IMR-90 (cell line): ENCODE measurements around the gene RYR2. TPM values are rescaled to one million over a fixed set of nuclear protein-coding genes. Genes with fewer than 3 reads are reported as not detected.

Source experiments
- ATAC-seq: fragments of 200-7000 bp; cut with Tn5 transposase; 2 replicates; pipeline ENCODE4 v1.9.1; 2020; ENCODE audit warnings: low read depth, mild to moderate bottlenecking, moderate library complexity
- BruUV-seq: library from RNA; stranded (reverse); fragments of 400-500 nt; replicated peaks from 2 replicates; lab custom pipeline; 2021; lab: Mats Ljungman, UMichigan
- CTCF ChIA-PET: fragments of 300-600 bp; formaldehyde crosslinking; extraction: SDS; loops from one replicate; lab custom pipeline; 2021; ENCODE audit warnings: antibody characterized with exemption; lab: Yijun Ruan, JAX
- POLR2A ChIA-PET: fragments of 300-600 bp; sonication (Branson Sonifier 250); formaldehyde crosslinking; loops from one replicate; lab custom pipeline; 2022; ENCODE audit warnings: antibody characterized with exemption; ENCODE audit not compliant: unreplicated experiment; lab: Charles Lee
- DNase-seq: peaks from one replicate; pipeline ENCODE4 v3.0.0; 2013
- H2AFZ ChIP-seq: replicated peaks from 2 replicates; pipeline ENCODE3; 2013; ENCODE audit warnings: low read length, mild to moderate bottlenecking; ENCODE audit not compliant: poor library complexity
- H2AK5ac ChIP-seq: 2 replicates; pipeline ENCODE4 v1.6.1; 2013; ENCODE audit warnings: low read depth, low read length, inconsistent platforms
- H2AK9ac ChIP-seq: replicated peaks from 2 replicates; pipeline ENCODE3; 2013; ENCODE audit warnings: mild to moderate bottlenecking, low read depth, low read length, moderate library complexity; ENCODE audit not compliant: poor library complexity
- H2BK120ac ChIP-seq: 2 replicates; pipeline ENCODE4 v1.6.1; 2013; ENCODE audit warnings: low read depth, low read length, inconsistent platforms
- H2BK15ac ChIP-seq: 3 replicates; pipeline ENCODE4 v1.6.1; 2013; ENCODE audit warnings: low read depth, low read length, inconsistent platforms
- H2BK20ac ChIP-seq: 2 replicates; pipeline ENCODE4 v1.6.1; 2013; ENCODE audit warnings: low read depth, mild to moderate bottlenecking, inconsistent platforms, low read length, moderate library complexity
- H2BK5ac ChIP-seq: 2 replicates; pipeline ENCODE4 v1.6.1; 2013; ENCODE audit warnings: mild to moderate bottlenecking, low read depth, low read length, inconsistent platforms; ENCODE audit not compliant: poor library complexity, severe bottlenecking
- H3K14ac ChIP-seq: replicated peaks from 2 replicates; pipeline ENCODE4 v1.6.1; 2013; ENCODE audit warnings: low read depth, low read length, inconsistent platforms
- H3K18ac ChIP-seq: 2 replicates; pipeline ENCODE4 v1.6.1; 2013; ENCODE audit warnings: low read depth, low read length, control low read depth
- H3K23ac ChIP-seq: 2 replicates; pipeline ENCODE4 v1.6.1; 2013; ENCODE audit warnings: low read depth, low read length, inconsistent platforms
- H3K27ac ChIP-seq: 2 replicates; pipeline ENCODE4 v1.5.1; 2013; ENCODE audit warnings: mild to moderate bottlenecking, control low read depth, low read length; ENCODE audit not compliant: insufficient read depth
- H3K27me3 ChIP-seq: 2 replicates; pipeline ENCODE4 v1.6.1; 2013; ENCODE audit warnings: low read length; ENCODE audit not compliant: control insufficient read depth, insufficient read depth
- H3K36me3 ChIP-seq: 2 replicates; pipeline ENCODE4 v1.6.1; 2013; ENCODE audit warnings: low read length, mixed read lengths; ENCODE audit not compliant: control insufficient read depth, insufficient read depth
- H3K4ac ChIP-seq: 2 replicates; pipeline ENCODE4 v1.6.1; 2013; ENCODE audit warnings: low read depth, low read length, inconsistent platforms
- H3K4me1 ChIP-seq: 2 replicates; pipeline ENCODE4 v1.6.1; 2013; ENCODE audit warnings: low read length, mixed read lengths; ENCODE audit not compliant: control insufficient read depth, insufficient read depth
- H3K4me2 ChIP-seq: 2 replicates; pipeline ENCODE4 v1.6.1; 2013; ENCODE audit warnings: low read depth, mild to moderate bottlenecking, control low read depth, low read length, moderate library complexity
- H3K4me3 ChIP-seq: 2 replicates; pipeline ENCODE4 v1.5.1; 2013; ENCODE audit warnings: low read depth, mild to moderate bottlenecking, control low read depth, low read length, moderate library complexity; ENCODE audit not compliant: insufficient read depth
- H3K56ac ChIP-seq: 2 replicates; pipeline ENCODE4 v1.6.1; 2013; ENCODE audit warnings: low read length, inconsistent platforms; ENCODE audit not compliant: insufficient read depth; ENCODE audit errors: extremely low read depth
- H3K79me1 ChIP-seq, 2 experiments: 2 replicates each; pipeline ENCODE4 v1.6.1; 2013; ENCODE audit warnings: low read length in 2 of 2, inconsistent platforms in 1 of 2, low read depth in 1 of 2
- H3K9ac ChIP-seq: 2 replicates; pipeline ENCODE4 v1.6.1; 2013; ENCODE audit warnings: low read depth, low read length, control low read depth
- H3K9me1 ChIP-seq: 2 replicates; pipeline ENCODE4 v1.6.1; 2013; ENCODE audit warnings: low read length, inconsistent platforms; ENCODE audit not compliant: insufficient read depth
- H3K9me3 ChIP-seq: 2 replicates; pipeline ENCODE4 v1.6.1; 2013; ENCODE audit warnings: low read length; ENCODE audit not compliant: control insufficient read depth, insufficient read depth
- H4K20me1 ChIP-seq: 2 replicates; pipeline ENCODE4 v1.6.1; 2013; ENCODE audit warnings: low read length, inconsistent platforms; ENCODE audit not compliant: insufficient read depth
- H4K5ac ChIP-seq: 2 replicates; pipeline ENCODE4 v1.6.1; 2013; ENCODE audit warnings: mild to moderate bottlenecking, low read depth, low read length, control low read depth
- H4K8ac ChIP-seq, 2 experiments: 2 replicates each; pipeline ENCODE4 v1.6.1; 2013; ENCODE audit warnings: low read depth in 2 of 2, low read length in 2 of 2, control low read depth in 1 of 2, inconsistent platforms in 1 of 2
- H4K91ac ChIP-seq: 2 replicates; pipeline ENCODE4 v1.6.1; 2013; ENCODE audit warnings: low read depth, low read length, inconsistent platforms; ENCODE audit not compliant: insufficient read depth
- MAZ ChIP-seq: IDR thresholded peaks from 2 replicates; pipeline ENCODE4 v1.6.1; 2012; ENCODE audit warnings: low read depth, mild to moderate bottlenecking, low read length, improper control_type of control experiment, moderate library complexity, borderline replicate concordance
- RAD21 ChIP-seq: IDR thresholded peaks from 2 replicates; pipeline ENCODE4 v1.6.1; 2012; ENCODE audit warnings: low read length, improper control_type of control experiment
- WGBS, 2 experiments: methylation state at CpG; one replicate each; pipeline versions ENCODE4 v1.1.5 to v1.1.7; 2013; ENCODE audit warnings: missing lambda C conversion rate in 2 of 2; ENCODE audit not compliant: insufficient read length in 1 of 2; ENCODE audit errors: extremely low coverage in 2 of 2; 5-methylcytosine and 5-hydroxymethylcytosine counted together
- dilution Hi-C: fragments of 300-500 bp; cut with HindIII; formaldehyde crosslinking; loops from one replicate; pipeline ENCODE4 v1.14.3; 2018; ENCODE audit warnings: low sequenced_read_pairs; ENCODE audit not compliant: unreplicated experiment
- in situ Hi-C: fragments of 300-500 bp; cut with MboI; formaldehyde crosslinking; loops from 3 replicates; pipeline ENCODE4 v1.14.3; 2019; ENCODE audit warnings: low sequenced_read_pairs, inconsistent platforms, mixed read lengths
- intact Hi-C: fragments of 100-400 bp; cut with micrococcal nuclease; formaldehyde crosslinking; loops from 2 replicates; pipeline ENCODE4 v1.10.0; 2022
- polyA plus RNA-seq, 3 experiments: library from polyadenylated mRNA; depleted of rRNA; stranded (reverse); fragments of >200 nt; gene quantifications; 2 replicates each; pipeline ENCODE4 v1.2.3, GENCODE V29; 2012; ENCODE audit warnings: low replicate concordance in 1 of 3
- total RNA-seq: library from RNA; depleted of rRNA; stranded (reverse); fragments of >200 nt; gene quantifications from 2 replicates; pipeline ENCODE4 v1.2.3, GENCODE V29; 2012
- TF ChIP-seq, protein P1 (sequence below): fragments of 150-350 bp; IDR thresholded peaks from 2 replicates; pipeline ENCODE4 v1.6.1; 2016; ENCODE audit warnings: low read depth, mild to moderate bottlenecking, low read length, moderate library complexity, borderline replicate concordance
- TF ChIP-seq, protein P2 (sequence below): fragments of 150-350 bp; IDR thresholded peaks from 2 replicates; pipeline ENCODE4 v1.6.1; 2017; ENCODE audit warnings: mild to moderate bottlenecking, antibody characterized with exemption, low read length, low read depth

Gene RYR2
- total and polyA plus RNA-seq, 2 of the 4 experiments (the other 2 are of a cell fraction): not detected

DNA sequence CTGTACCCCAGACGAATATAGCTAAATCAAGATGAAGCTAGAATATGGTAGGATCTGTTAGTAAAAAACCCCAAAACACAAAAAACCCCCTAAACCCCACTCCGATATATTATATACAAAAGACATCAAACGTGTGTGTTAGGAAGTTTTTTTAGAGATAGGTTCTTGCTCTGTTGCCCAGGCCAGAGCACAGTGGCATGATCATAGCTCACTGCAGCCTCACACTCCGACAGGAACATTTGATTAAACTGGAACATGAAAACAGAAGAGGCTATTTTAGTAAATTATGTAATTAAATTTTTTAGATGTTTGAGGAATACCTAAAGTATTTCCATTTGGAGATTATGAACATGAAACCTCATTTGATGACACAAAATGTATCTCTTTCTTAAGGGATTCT lies 8.2 kb upstream of the RYR2 start:
- TF ChIP-seq MAZ (no peak), RAD21 (no peak)
- TF ChIP-seq, protein P1, sequence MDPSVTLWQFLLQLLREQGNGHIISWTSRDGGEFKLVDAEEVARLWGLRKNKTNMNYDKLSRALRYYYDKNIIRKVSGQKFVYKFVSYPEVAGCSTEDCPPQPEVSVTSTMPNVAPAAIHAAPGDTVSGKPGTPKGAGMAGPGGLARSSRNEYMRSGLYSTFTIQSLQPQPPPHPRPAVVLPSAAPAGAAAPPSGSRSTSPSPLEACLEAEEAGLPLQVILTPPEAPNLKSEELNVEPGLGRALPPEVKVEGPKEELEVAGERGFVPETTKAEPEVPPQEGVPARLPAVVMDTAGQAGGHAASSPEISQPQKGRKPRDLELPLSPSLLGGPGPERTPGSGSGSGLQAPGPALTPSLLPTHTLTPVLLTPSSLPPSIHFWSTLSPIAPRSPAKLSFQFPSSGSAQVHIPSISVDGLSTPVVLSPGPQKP: no peak
- TF ChIP-seq, protein P2, sequence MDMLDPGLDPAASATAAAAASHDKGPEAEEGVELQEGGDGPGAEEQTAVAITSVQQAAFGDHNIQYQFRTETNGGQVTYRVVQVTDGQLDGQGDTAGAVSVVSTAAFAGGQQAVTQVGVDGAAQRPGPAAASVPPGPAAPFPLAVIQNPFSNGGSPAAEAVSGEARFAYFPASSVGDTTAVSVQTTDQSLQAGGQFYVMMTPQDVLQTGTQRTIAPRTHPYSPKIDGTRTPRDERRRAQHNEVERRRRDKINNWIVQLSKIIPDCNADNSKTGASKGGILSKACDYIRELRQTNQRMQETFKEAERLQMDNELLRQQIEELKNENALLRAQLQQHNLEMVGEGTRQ: no peak
- no CpG with 5 or more reads among the region's 4 CpGs for WGBS, 2 experiments
- Histone ChIP-seq H3K4me3 (no peak overlapping the region), H2BK120ac (no peak overlapping the region), H3K18ac (no peak overlapping the region), H3K9ac (no peak overlapping the region), H3K23ac (no peak overlapping the region), H3K4me2 (no peak overlapping the region), H2BK15ac (no peak overlapping the region), H4K20me1 (no peaks in the 10 kb centered on the region), H3K14ac (no peak overlapping the region), H3K9me1 (no peaks in the 10 kb centered on the region), H4K91ac (no peak overlapping the region), H3K79me1 (no peaks in the 10 kb centered on the region), H2AK5ac (no peak overlapping the region), H3K4ac (no peak overlapping the region), H4K5ac (no peak overlapping the region), H3K27me3 (no peaks in the 10 kb centered on the region), H2BK5ac (no peak overlapping the region), H3K4me1 (no peaks in the 10 kb centered on the region), H3K36me3 (no peaks in the 10 kb centered on the region), H3K56ac (no peak overlapping the region), H2BK20ac (no peak overlapping the region), H3K9me3 (peaks cover 11% of the 10 kb centered on the region), H3K27ac (no peak overlapping the region), H2AK9ac (no peak overlapping the region), H4K8ac (no peak overlapping the region), H2AFZ (no peak overlapping the region)
- in situ Hi-C loops: no loop called here
- ATAC-seq (no peak), DNase-seq (no peak)
- POLR2A ChIA-PET: no interaction called here
- BruUV-seq: no TSS peak
- CTCF ChIA-PET: no interaction called here
- dilution Hi-C loops: no loop called here
- intact Hi-C loops: no loop called here
